ENCODE measurements around the gene YRDC. TPM values are rescaled to one million over a fixed set of nuclear protein-coding genes. Genes with fewer than 3 reads are reported as not detected.

The YRDC gene
- total RNA-seq, 1 experiment from 2014 or later: 41.4 TPM

- H3K4me2 ChIP-seq (ENCODE audit: low read length): peak overlapping the region; percentile 47
- no peak overlapping the region for H3K27ac ChIP-seq (ENCODE audit: low read depth, low read length)
- H3K9me2 ChIP-seq (ENCODE audit: insufficient read depth): no peaks in the 10 kb centered on the region
- H3K36me3 ChIP-seq (ENCODE audit: control insufficient read depth in 1 of 2, insufficient read depth in 2 of 2, low read length in 2 of 2): no peaks in the 10 kb centered on the region
- POLR2A ChIA-PET: no interaction called here
- intact Hi-C loops (cut with micrococcal nuclease): no loop called here
- ATAC-seq (peak; percentile 79), DNase-seq (ENCODE audit: low read depth, low spot score) (peak; percentile 2)
- RAD21 ChIA-PET (ENCODE audit: low non-redundant PET in 1 of 2, low total read pairs in 2 of 2, uncharacterized antibody in 2 of 2, unreplicated experiment in 2 of 2): no interaction called here
- H3K4me3 ChIP-seq (replicated peaks in 1 of 2; ENCODE audit: low read depth in 1 of 2, low read length in 2 of 2): no peak overlapping the region
- no peaks in the 10 kb centered on the region for H3K9me3 ChIP-seq (ENCODE audit: control insufficient read depth in 1 of 2, insufficient read depth in 1 of 2, low read depth in 1 of 2, low read length in 2 of 2)
- no peak overlapping the region for H3K9ac ChIP-seq (ENCODE audit: low read length)
- CTCF ChIA-PET: interaction anchor here (1.0 to 1.6 kb wide), 2 partner anchors 10 to 74 kb away, joined by 3 to 4 read pairs; partner anchors contain the start of gene CDCA8
- peak overlapping the region; percentile 61 for H2AFZ ChIP-seq (ENCODE audit: low read depth, low read length, poor library complexity, severe bottlenecking)
- TF ChIP-seq POLR2A (IDR thresholded peaks at IDR 0.05; ENCODE audit: borderline replicate concordance, extremely low read depth, insufficient read depth, insufficient read length): no peak
- TF ChIP-seq TCF7L2 (IDR thresholded peaks at IDR 0.05; ENCODE audit: borderline replicate concordance, extremely low read depth, insufficient read depth, insufficient read length): no peak
- TF ChIP-seq YY1 (IDR thresholded peaks at IDR 0.05; ENCODE audit: extremely low read depth, insufficient replicate concordance, low read depth, low read length): no peak
- TF ChIP-seq, protein P1, sequence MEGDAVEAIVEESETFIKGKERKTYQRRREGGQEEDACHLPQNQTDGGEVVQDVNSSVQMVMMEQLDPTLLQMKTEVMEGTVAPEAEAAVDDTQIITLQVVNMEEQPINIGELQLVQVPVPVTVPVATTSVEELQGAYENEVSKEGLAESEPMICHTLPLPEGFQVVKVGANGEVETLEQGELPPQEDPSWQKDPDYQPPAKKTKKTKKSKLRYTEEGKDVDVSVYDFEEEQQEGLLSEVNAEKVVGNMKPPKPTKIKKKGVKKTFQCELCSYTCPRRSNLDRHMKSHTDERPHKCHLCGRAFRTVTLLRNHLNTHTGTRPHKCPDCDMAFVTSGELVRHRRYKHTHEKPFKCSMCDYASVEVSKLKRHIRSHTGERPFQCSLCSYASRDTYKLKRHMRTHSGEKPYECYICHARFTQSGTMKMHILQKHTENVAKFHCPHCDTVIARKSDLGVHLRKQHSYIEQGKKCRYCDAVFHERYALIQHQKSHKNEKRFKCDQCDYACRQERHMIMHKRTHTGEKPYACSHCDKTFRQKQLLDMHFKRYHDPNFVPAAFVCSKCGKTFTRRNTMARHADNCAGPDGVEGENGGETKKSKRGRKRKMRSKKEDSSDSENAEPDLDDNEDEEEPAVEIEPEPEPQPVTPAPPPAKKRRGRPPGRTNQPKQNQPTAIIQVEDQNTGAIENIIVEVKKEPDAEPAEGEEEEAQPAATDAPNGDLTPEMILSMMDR (IDR thresholded peaks at IDR 0.05 in 2 of 3, conservative IDR thresholded peaks at IDR 0.05 in 1 of 3; ENCODE audit: borderline replicate concordance in 1 of 3, insufficient read depth in 1 of 3, low read depth in 2 of 3, low read length in 2 of 3): peak; percentile 20 to 35 (median 27); a peak in 3 of 6 replicates
- TF ChIP-seq FOSL1 (IDR thresholded peaks at IDR 0.05; ENCODE audit: low read depth): no peak
- no peak for TF ChIP-seq ELF1 (IDR thresholded peaks at IDR 0.05; ENCODE audit: borderline replicate concordance, low read depth)
- TF ChIP-seq RAD21 (IDR thresholded peaks at IDR 0.05; ENCODE audit: low read depth): peak; percentile 72
- TF ChIP-seq SP1 (IDR thresholded peaks at IDR 0.05; ENCODE audit: low read depth): no peak
- TF ChIP-seq MAX (IDR thresholded peaks at IDR 0.05): no peak
- no peak for TF ChIP-seq ZBTB33 (IDR thresholded peaks at IDR 0.05; ENCODE audit: extremely low read depth, insufficient replicate concordance, low read length)
- TF ChIP-seq ZFX (IDR thresholded peaks at IDR 0.05): no peak
- TF ChIP-seq POLR2AphosphoS5 (IDR thresholded peaks at IDR 0.05; ENCODE audit: low read depth, low read length): no peak
- TF ChIP-seq CBX3 (IDR thresholded peaks at IDR 0.05; ENCODE audit: low read depth): no peak
- no peak for TF ChIP-seq SRF (IDR thresholded peaks at IDR 0.05; ENCODE audit: low read depth)
- TF ChIP-seq SIN3A (IDR thresholded peaks at IDR 0.05; ENCODE audit: low read depth): no peak
- H3K4me1 ChIP-seq (ENCODE audit: control insufficient read depth in 1 of 2, insufficient read depth in 2 of 2, low read length in 2 of 2): peaks cover 0 to 8% of the 10 kb centered on the region in 2 experiments; a peak in 1 of 4 replicates
- no peaks in the 10 kb centered on the region for H4K20me1 ChIP-seq (ENCODE audit: insufficient read depth)
- peaks cover 40% of the 10 kb centered on the region for H3K27me3 ChIP-seq (ENCODE audit: insufficient read depth, low read length)
- no peaks in the 10 kb centered on the region for H3K79me2 ChIP-seq (ENCODE audit: insufficient read depth, low read length)
- no TSS peak for BruUV-seq (replicated peaks)
These were observed 41.9 kb downstream of the YRDC start for GRCh38 chr1:37765916-37766664.

Data from HCT116 (cell line).